Erythroblast (primary cell): ENCODE measurements around the gene DNAJB6.

Experiments
- GATA1 ChIP-seq: IDR thresholded peaks from 2 replicates; pipeline ENCODE4 v1.6.1; 2011; ENCODE audit warnings: low read depth, mild to moderate bottlenecking, control low read depth, low read length, moderate library complexity
- POLR2A ChIP-seq: IDR thresholded peaks from 2 replicates; pipeline ENCODE4 v1.6.1; 2011; ENCODE audit warnings: mild to moderate bottlenecking, low read length

DNA sequence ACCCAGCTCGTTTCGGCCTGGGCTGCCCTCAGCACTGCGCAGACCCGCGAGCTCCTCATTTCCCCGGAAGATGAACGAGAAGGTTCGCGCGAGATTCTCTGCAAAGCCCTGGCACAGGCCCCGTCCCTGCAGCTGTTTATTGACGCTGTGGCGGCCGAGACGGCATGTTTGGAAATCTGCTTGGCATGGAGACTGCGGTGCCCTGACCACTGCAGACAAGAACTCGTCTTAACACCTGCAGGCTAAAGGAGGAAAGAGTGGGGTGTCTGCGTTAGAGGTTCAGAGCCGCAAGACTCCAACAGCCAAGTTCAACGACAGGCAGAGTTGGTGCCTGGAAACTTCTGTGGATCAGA is 125.6 kb downstream of the DNAJB6 start:
- TF ChIP-seq POLR2A (no peak), GATA1 (no peak)
